GM19372 (cell line): Measurements from ENCODE around the gene NAA25.
"Not testable (repeated sequence)": the region's sequence is repeated elsewhere in the genome, so short reads cannot be mapped to it uniquely, and the experiment has no call there.

Experiments
- ATAC-seq: cut with Tn5 transposase; IDR thresholded peaks from one replicate; pipeline ENCODE4 v1.9.1; 2021; ENCODE audit warnings: mild to moderate bottlenecking, low read depth, moderate library complexity; ENCODE audit not compliant: unreplicated experiment

The NAA25 gene

DNA sequence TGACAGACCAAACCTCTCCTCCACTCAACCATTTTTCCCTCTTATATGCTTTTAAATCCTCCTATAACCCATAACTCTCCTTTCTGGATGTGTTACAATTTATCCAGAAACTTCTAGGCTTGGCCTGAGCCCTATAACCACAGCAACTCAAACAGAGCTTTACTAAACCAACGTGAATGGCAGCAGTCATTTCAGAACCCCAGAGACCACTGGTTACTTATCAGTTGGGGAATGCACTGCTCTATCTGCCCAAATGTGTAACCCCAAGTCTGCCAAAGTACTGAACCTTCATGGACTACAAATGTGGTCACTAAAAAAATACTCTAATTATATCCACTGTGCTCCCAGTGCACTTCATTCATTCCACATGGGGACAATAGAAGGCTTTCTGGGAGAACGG lies 42.0 kb downstream of the NAA25 start:
- ATAC-seq, result no peak

DNA sequence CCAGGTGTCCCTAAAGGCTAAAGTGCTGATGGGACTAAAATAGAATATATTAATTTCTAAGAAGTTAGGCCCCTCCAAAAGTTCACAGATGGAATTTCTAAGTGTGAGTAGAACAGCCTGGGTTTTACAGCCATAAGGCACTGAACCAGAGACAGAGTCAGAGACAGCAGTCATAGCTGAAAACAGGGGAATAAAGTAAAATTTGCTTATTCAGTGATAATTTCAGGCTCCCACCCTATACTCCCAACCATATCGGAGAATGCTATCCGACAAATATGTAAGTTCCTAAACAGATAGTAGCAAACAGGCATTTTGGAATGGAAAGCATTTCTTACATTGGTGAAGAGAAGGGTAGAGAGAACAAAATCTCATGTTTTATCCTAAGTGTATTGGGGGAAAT lies 45.3 kb downstream of the NAA25 start:
- no peak for ATAC-seq

DNA sequence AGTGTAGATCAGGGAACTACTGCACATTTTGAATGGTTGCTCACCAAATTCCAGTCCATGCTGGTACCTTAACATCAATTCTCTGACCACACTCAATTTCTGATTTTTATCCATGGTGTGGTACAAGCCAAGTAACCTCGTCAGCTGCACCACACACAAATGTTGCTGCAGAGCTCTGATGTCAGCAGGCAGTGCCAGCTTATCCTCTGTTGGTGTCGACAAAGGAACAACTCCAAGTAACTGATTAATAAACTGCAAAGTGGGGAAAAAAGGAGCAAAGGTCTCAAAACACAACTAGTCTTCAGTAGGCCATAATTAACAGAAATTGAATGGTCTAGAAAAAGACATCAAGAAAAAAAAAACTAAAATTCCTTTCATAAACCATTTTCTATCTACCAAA lies 47.4 kb downstream of the NAA25 start:
- no peak for ATAC-seq

DNA sequence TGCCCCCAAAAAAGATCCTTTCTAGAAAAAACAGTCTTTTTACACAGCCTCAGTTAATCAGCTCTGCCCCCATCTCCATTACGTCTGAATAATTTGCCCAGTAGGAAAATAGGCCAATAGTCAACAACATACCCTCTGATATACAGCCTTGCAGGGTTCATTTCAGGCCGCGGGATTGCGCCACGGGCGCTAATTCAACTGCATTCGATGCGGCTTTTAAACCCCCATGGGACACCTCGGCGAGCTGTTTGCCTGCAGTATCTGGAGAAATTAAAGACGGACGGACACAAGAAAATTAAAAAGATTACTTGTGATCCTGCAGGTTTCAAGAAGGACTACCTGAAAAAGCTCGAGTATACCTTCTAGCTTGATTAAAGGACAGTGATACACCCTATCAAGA lies 59.2 kb downstream of the NAA25 start:
- no peak for ATAC-seq

DNA sequence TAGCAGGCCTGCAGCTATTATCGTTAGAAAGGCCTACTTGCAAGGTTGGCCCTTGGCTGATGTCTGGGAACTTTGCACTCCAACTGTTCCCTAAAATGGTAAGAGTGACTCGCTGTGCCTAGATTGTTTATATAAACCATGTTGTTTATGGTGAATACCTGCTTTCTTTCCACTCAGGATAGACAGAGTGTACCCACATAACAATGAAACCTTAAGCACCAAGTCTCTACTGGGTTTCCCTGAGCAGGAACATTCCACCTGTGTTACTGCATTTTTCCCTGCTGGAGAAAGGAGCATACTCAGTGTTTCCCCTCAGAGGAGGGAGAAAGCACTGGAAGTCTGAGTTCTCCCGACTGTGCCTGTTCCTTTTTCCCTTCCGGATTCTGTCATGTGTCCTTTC lies 62.6 kb downstream of the NAA25 start:
- ATAC-seq, result no peak

DNA sequence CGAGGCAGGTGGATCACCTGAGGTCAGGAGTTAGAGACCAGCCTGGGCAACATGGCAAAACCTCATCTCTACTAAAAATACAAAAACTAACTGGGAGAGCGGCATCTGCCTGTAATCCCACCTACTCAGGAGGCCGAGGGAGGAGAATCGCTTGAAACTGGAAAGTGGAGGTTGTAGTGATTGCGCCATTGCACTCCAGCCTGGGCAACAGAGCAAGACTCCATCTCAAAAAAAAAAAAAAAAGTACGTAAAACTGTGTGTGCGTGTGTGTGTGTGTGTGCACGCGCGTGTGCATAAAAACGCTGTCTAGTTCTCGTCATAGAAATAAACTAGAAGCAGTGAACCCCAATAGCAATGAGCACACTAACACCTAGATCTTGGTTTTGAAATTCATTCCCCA lies 72.0 kb downstream of the NAA25 start:
- not testable (repeated sequence) for ATAC-seq

DNA sequence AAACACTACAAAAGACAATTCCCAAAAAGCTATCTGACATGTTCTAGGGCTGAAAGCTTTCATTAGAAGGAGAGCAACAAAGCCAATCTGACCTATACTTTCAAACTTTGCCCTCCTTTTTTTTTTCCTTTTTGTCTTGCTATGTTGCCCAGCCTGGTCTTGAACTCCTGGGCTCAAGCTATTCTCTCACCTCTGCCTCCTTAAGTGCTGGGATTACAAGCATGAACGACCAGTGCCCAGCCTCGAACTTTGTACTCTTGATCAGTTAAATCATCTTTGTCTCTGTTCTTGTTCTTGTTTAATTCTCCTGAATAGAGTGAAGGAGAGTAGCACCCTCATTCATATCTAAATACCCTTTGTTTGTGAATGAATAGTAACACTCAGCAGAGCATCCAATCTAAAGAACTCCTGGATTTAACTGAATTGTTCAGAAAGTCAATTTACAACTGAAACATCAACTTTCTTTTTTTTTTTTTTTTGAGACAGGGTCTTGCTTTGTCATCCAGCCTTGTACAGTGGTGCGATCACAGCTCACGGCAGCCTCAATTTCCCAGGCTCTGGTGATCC lies 73.3 kb downstream of the NAA25 start:
- ATAC-seq, result no peak

DNA sequence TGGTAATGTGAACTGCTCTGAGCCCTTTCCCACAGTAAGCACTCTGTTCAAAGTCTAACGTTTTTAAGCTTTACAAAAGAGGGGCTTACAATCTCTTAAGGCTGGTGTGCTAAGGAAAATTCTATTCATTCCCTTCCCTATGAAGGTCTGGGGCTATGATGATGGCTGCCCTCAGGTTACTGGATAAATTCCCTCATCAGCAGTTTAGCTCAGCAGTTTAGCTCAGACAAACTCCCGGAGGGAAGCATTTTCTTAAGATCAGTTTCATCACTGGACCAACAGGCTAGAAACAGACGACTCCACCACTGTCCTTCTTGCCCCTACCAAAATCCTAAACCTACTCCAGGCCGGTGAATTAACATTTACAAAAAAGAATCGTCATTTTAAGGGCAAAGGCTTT lies 76.3 kb downstream of the NAA25 start:
- ATAC-seq, result no peak

DNA sequence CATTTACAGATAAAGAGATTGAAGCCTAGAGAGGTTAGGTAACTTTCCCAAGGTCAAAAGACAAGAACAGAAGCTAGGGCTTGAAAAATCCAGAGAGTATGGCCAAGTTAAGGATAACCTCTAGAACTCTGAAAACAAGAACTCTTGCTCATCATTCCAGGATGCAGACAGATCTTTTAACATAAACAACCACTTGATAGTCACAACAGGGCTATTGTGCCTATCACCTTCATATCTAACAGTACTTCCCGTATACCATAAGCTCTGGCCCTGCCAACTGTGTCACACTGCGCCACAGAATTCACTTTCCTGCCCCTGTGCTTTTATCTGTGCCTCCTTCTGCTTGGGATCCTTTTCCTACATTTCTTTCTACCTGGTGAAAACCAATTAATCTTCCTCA lies 77.1 kb downstream of the NAA25 start:
- ATAC-seq, result no peak

DNA sequence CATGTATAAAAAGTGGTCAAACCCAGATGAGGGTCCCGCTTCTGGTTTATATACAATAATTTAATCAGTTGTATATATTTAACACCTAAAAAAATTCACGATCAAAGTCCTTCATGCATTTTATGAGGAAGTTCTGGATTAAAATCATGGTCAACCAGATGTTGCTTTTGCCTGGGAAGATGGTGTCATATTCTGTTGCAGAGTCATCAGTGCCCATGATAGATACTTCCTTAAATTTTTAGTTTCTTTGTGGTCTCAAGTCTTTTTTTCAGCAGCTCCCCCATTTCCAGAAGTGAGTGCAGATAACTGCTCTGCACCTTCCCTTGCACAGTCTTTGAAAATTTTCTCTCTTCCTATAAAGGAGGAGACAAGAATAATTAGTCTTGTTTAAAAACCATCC lies 79.3 kb downstream of the NAA25 start:
- ATAC-seq, result no peak

DNA sequence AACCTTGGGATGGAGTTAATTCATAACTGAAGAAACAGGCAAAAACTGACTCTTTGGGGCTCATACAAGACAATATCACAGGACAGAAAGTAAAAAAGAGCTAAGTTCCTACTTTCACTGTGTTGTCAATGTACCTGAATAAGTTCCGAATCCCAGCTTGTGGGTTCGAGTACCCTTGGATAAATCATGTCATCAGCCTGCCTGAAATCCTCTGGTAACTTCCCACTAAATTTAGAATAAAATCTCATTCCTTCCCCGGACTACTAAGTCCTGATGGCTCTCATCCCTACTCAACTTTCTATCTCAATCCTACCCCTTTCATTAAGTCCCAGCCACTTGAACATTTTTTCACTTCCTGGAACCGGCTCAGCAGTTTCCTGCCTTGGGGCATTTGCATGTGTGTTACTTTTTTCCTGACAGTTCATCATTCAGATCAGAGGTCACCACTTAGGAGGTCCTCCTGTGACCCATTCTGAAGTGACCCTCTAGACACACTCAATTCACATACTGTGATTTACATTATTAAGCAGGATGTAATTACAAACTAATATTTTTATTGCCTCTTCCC lies 82.7 kb downstream of the NAA25 start:
- no peak for ATAC-seq

DNA sequence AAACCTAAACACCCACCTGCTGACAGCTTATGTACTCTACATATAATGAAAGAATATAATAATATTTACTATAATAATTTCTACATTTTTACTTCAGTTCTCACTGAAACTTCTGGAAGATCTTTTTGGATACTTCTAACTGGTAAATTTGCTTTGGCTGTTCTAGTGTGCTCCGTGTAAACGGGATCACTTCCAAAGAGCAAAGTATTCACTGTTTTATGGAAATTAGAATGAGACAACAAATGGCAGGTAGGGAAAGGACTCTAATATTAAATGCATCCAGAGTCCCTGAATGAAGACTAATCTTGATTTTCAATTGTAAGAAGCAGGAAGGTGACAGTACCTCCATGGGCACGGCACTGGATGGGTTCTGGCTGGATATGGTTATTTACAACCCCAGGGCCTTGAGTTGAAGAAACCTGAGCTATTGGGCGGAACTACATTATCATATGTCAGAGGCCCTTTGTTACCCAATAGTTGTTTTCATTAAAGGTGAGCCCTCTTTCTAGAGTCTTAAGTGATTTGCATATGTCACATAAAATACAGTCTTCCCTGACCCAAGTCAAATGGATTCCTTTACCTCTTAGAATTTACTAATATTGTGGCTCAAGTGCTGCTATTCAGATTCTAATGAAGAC lies 84.7 kb downstream of the NAA25 start:
- ATAC-seq, result no peak

DNA sequence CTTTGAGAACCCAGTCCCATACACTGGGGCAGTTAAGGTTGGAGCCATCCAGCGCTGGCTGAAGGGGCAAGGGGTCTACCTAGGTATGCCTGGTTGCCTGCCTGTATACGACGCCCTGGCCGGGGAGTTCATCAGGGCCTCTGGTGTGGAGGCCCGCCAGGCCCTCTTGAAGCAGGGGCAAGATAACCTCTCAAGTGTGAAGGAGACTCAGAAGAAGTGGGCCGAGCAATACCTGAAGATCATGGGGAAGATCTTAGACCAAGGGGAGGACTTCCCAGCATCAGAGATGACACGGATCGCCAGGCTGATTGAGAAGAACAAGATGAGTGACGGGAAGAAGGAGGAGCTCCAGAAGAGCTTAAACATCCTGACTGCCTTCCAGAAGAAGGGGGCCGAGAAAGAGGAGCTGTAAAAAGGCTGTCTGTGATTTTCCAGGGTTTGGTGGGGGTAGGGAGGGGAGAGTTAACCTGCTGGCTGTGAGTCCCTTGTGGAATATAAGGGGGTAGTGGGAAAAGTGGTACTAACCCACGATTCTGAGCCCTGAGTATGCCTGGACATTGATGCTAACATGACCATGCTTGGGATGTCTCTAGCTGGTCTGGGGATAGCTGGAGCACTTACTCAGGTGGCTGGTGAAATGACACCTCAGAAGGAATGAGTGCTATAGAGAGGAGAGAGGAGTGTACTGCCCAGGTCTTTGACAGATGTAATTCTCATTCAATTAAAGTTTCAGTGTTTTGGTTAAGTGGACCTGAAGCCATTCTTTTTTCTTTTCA lies 86.2 kb downstream of the NAA25 start:
- ATAC-seq, result no peak

DNA sequence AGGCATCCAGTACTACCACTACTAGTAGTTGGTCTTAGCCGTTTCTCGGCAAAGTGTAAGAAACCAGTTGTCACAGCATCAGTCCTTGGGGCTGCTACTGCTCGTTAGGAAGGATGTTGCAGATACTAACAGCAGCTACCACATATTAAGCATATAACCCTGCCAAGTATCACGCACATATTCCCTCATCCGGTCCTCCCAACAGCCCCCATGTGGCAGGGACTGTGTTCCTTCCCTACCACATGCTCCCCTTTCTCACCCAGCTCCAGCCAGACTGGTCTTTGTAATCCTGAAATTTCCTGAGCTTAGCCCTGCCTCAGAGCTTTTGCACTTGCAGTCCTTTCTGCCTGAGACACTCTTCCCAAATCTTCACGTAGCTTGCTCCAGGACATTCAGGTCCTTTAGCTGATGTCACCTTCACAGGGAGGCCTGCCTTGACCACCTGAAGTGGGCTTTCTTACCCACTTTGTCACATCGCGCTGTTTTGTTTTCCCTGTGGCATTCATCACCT lies 87.6 kb downstream of the NAA25 start:
- ATAC-seq, result no peak

DNA sequence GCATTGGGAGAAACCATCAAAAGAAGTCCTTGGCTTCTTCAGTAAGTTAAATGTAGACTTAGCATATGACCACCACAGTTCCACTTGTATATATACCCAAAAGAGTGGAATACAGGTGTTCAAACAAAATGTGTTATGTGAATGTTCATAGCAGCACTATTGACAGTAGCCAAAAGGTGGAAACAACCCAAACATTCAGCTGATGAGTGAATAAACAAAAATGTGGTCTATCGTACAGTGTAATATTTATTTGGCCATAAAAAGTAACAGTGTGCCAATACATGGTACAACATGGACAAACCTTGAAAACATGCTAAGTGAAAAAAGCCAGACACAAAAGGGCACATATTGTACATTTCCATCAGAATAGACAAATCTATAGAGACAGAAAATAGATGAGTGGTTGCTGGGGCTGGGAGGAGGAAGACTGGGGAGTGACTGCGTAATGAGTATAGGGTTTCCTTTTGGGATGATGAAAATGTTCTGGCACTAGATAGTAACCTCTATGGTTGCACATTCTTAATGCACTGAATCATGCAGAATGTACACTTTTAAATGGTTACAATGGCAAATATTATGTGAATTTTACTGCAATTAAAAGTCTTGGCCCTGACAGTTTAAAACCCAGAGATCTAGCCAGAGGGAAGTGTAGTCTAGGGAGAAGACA lies 89.9 kb downstream of the NAA25 start:
- ATAC-seq, result no peak

DNA sequence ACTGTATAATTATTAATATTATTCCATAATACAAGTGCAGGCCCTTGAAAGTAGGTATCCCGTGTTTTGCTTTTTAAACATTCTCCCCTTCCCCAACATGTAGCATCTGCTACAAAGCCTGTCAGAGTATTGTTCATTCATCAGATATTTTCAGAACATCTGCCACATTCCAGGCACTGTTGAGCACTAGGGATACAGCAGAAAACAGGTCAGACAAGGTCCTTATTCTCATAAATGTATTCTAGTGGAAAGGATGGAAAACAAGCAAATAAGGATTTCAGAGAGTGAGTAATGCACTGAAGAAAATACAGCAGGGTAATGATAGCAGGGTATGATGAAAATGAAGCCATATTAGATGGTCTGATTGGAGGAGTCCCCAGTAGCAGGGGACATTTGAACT lies 91.5 kb downstream of the NAA25 start:
- ATAC-seq, result no peak

DNA sequence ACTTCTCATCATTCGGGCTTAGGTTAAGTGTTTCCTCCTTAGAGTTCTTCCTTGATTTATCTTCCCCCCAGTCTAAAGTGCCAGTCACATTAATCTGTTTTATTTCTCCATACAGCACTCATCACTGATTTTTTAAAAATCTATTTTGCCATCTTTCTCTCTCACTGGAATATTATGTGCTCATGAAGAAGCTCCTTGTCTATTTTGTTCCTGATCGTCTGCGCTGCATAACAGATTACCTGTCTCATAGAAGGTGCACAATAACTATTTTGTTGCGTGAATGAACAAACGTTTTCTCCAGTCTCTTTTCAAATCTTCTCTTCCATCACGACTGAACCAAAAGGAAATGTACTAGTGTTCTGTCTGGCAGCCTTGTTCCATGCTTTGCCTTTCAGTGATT lies 92.6 kb downstream of the NAA25 start:
- no peak for ATAC-seq

DNA sequence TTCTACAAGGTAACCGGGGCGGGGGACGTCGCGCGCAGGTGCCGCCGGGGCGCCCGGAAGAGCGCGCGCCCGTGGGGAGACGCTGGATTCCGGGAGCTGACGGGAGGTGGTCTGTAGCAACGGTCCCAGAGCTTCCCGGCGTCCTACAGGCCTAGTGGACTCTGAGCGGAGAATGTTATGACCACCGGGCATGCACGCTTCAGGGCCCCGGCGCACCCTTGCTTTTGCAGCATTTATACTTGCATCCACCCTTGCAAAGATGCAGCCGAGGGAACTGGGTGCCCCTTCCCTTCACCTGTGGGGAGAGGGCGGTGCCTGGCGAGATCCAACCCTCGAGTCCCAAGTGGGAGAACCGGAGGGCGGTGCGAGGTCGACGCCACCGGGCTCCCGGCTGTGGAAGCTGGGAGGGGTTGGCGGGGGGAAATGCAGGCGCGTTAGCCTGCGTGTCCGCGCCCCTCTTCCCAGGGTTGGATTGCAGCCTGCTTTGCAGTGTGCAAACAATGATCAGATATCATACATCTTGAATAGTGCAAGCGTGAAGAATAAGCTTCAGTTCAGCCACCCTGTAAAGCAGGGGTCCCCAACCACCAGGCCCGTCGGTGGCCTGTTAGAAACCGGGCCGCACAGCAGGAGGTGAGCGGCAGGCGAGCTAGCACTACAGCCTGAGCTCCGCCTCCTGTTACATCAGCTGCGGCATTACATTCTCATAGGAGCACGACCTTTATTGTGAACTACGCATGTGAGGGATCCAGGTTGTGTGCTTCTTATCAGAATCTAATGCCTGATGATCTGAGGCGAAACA lies 94.8 kb downstream of the NAA25 start:
- no peak for ATAC-seq

DNA sequence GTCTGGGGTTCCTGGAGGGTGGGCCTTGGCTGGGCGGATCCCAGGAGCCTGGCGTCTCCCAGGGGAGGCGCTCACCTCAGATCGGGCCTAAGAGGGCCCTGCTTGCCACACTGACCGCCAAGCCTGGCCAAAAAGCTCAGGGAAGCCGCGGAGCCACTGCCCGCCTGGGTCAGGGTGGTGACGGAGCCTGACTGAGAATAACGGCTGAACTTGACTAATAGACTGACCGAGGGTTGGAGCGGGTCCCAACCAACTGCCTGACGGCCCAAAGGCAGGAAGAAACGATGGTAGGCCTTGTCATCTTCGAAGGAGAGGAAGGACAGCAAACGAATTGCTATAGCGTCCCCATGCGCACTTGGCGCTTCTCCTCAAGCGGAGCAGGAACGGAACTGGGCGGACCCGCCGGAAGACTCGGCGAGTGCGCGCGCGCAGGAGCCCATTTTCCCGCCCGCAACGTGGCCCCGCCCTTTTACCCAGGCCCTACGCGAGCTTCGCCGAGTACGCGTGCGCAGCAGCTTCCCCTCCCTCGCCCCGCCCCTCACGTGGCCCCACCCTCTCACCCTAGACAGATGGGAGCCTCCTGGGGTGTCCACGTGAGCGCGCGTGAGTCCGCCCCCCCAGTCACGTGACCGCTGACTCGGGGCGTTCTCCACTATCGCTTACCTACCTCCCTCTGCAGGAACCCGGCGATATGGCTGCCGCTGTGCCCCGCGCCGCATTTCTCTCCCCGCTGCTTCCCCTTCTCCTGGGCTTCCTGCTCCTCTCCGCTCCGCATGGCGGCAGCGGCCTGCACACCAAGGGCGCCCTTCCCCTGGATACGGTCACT lies 95.6 kb downstream of the NAA25 start, which contains the start of the genes ERP29 and TMEM116:
ERP29 (plus strand) TSS at position 652 of the 826 bp plus-strand sequence; CDS start at position 692, 40 bp downstream.
TMEM116 (minus strand) TSS at position 391 of the 826 bp plus-strand sequence. CDS start 7,895 bp downstream, outside the sequence.
- ATAC-seq, result peak; percentile 70
